Type B pancreatic cell (in vitro differentiated cells): ENCODE measurements around the gene CERT1. TPM values are rescaled to one million over a fixed set of nuclear protein-coding genes. Genes with fewer than 3 reads are reported as not detected.

Experiments
- DNase-seq: peaks from one replicate; pipeline ENCODE4 v3.0.0; 2021; ENCODE audit warnings: mixed read lengths; ENCODE audit not compliant: unreplicated experiment; ENCODE audit errors: extremely low spot score
- H3K27ac Mint-ChIP-seq: 2 replicates; pipeline ENCODE4 v1.8.0; 2021; ENCODE audit warnings: mild to moderate bottlenecking, mixed read lengths
- H3K27me3 Mint-ChIP-seq: 2 replicates; pipeline ENCODE4 v1.8.0; 2021; ENCODE audit warnings: mixed read lengths
- H3K36me3 Mint-ChIP-seq: 2 replicates; pipeline ENCODE4 v1.8.0; 2021; ENCODE audit warnings: mixed read lengths
- H3K4me1 Mint-ChIP-seq: one replicate; pipeline ENCODE4 v1.8.0; 2021; ENCODE audit warnings: mixed read lengths; ENCODE audit not compliant: unreplicated experiment
- H3K4me3 Mint-ChIP-seq: 2 replicates; pipeline ENCODE4 v1.8.0; 2021; ENCODE audit warnings: mild to moderate bottlenecking, mixed read lengths
- H3K9me3 Mint-ChIP-seq: 2 replicates; pipeline ENCODE4 v1.8.0; 2021; ENCODE audit warnings: mixed read lengths
- CTCF ChIP-seq: fragments of 200-600 bp; sonication (generic); conservative IDR thresholded peaks from 2 replicates; pipeline ENCODE4 v1.5.0; 2021; ENCODE audit warnings: antibody characterized with exemption, mild to moderate bottlenecking
- total RNA-seq: library from RNA; stranded (reverse); gene quantifications from 2 replicates; pipeline ENCODE4 v1.2.1, GENCODE V29; 2021; ENCODE audit warnings: low replicate concordance

The CERT1 gene
- total RNA-seq, 1 donor from 2014 or later = 55.6 TPM

GRCh38 chr5:75349663-75350062 lies 161.8 kb downstream of the CERT1 start:
- H3K27me3 Mint-ChIP-seq = no peaks in the 10 kb centered on the region
- H3K4me1 Mint-ChIP-seq = no peaks in the 10 kb centered on the region
- H3K4me3 Mint-ChIP-seq = no peak overlapping the region
- H3K27ac Mint-ChIP-seq = no peak overlapping the region
- TF ChIP-seq CTCF = no peak
- peaks cover 48% of the 10 kb centered on the region for H3K36me3 Mint-ChIP-seq
- no peaks in the 10 kb centered on the region for H3K9me3 Mint-ChIP-seq
- DNase-seq = no peak

- Mint-ChIP-seq H3K4me1 (no peaks in the 10 kb centered on the region), H3K9me3 (no peaks in the 10 kb centered on the region), H3K27me3 (no peaks in the 10 kb centered on the region), H3K36me3 (peaks cover 47% of the 10 kb centered on the region), H3K27ac (no peak overlapping the region), H3K4me3 (no peak overlapping the region)
- no peak for DNase-seq
- no peak for TF ChIP-seq CTCF
Observed at GRCh38 chr5:75348241-75348640, 163.2 kb downstream of the CERT1 start.

- no peak overlapping the region for H3K4me3 Mint-ChIP-seq
- H3K27ac Mint-ChIP-seq = no peak overlapping the region
- no peak for DNase-seq
- no peak for TF ChIP-seq CTCF
- no peaks in the 10 kb centered on the region for H3K9me3 Mint-ChIP-seq
- H3K4me1 Mint-ChIP-seq = peaks cover 34% of the 10 kb centered on the region
- H3K36me3 Mint-ChIP-seq = peaks cover 30% of the 10 kb centered on the region
- H3K27me3 Mint-ChIP-seq = no peaks in the 10 kb centered on the region
Observed at GRCh38 chr5:75342836-75343235, 168.6 kb downstream of the CERT1 start.

- Mint-ChIP-seq H3K27ac (no peak overlapping the region), H3K27me3 (no peaks in the 10 kb centered on the region), H3K4me3 (no peak overlapping the region), H3K4me1 (peaks cover 34% of the 10 kb centered on the region), H3K9me3 (no peaks in the 10 kb centered on the region), H3K36me3 (peaks cover 23% of the 10 kb centered on the region)
- no peak for DNase-seq
- TF ChIP-seq CTCF = no peak
Observed at GRCh38 chr5:75341934-75342333, 169.5 kb downstream of the CERT1 start.

- no peak for DNase-seq
- Mint-ChIP-seq H3K27me3 (no peaks in the 10 kb centered on the region), H3K27ac (peak overlapping the region; percentile 49), H3K9me3 (no peaks in the 10 kb centered on the region), H3K4me1 (peaks cover 34% of the 10 kb centered on the region), H3K4me3 (peak overlapping the region; percentile 70), H3K36me3 (peaks cover 19% of the 10 kb centered on the region)
- TF ChIP-seq CTCF = no peak
Observed at GRCh38 chr5:75340714-75341478, 170.5 kb downstream of the CERT1 start.
